Cortex of kidney (tissue), 1 donor: ENCODE measurements around the gene KIF4A.
"Not testable (repeated sequence)": the region's sequence is repeated elsewhere in the genome, so short reads cannot be mapped to it uniquely, and the experiment has no call there.

ENCODE experiments used
- DNase-seq: peaks from one replicate; lab custom pipeline; 2025; lab: John Stamatoyannopoulos, UW

Gene KIF4A

DNA sequence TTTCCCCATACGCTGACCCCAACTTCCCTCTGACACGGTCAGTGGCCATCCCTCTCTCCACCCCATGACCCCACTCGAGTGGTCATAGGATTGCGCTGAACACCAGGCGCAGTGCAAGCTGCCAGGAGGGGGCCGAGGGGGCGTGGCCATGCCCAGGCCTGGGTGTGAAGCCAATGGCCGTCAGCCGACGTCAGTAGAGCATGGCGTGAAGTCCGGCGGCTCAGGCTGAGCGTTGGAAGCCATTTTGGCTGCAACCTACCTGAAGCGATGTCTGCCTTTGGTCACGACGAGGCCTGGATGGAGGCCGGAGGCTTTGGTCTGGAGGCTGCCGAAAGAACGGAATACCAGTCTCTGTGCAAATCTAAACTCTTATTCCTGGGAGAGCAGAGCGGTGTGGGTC lies 8.0 kb upstream of the KIF4A start, which contains the start of gene RAB41:
TSS of gene RAB41 (plus strand) at position 222 of the 400 bp plus-strand sequence. CDS start at position 268, 46 bp downstream.
- DNase-seq = no peak

DNA sequence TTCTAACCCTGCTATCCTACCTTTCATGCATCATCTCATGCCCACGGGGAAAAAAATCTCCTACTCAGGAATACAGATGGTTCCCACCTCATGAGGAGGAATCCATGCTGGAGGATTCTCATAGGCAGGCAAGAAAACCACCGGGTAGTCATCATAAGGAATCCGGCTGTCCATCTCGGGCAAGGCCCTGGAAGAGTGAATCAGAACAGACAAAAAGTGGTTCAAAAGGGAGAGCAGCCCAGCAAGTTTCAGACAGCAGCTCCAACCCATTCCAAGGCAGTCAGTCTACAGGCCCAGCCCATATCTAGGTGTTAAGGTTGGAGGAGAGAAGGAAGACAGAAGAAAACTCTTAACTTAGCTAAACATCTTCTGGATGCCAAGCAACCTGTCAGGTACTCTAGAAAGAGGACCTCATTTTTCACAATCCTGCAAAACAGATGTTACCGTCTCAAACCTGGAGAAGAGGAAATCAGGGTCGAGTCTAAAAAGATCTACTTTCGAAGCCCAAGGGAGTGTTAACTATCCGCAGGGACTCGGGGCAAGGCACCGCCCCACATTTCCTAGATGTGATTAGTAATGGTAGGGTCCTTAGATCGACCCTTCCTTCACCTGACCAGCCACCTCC lies 624 bp upstream of the KIF4A start:
- no peak for DNase-seq

DNA sequence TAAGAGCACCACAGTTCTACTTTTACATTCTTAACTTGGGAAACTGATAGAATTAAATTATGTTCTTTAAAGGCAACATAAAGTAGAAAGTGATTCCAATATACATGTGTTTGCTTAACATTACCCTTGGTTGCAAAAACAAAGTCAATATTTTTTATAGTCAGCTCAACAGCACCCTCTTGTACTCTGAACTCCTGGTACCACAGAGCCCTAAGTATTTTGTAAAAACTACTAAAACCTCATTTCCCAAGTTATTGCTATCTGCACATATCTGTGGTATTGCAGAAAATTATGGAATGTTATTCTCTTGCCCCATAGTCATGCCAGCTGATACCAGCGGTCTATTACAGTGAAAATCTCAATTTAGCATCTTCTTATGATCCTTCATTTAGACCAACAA lies 2.9 kb downstream of the KIF4A start:
- no peak for DNase-seq

DNA sequence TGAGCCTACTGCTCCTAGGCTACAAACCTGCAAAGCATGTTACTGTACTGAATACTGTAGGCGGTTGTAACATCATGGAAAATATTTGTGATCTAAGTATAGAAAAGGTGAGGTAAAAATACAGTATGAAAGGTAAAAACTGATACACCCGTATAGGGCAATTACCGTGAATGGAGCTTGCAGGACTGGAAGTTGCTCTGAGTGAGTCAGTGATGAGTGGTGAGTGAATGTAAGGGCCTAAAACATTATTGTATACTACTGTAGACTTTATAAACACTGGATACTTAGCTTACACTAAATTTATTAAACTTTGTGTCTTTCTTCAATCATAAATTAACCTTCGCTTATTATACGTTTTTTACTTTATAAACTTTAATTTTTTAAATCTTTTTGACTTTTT lies 3.7 kb downstream of the KIF4A start:
- no peak for DNase-seq

DNA sequence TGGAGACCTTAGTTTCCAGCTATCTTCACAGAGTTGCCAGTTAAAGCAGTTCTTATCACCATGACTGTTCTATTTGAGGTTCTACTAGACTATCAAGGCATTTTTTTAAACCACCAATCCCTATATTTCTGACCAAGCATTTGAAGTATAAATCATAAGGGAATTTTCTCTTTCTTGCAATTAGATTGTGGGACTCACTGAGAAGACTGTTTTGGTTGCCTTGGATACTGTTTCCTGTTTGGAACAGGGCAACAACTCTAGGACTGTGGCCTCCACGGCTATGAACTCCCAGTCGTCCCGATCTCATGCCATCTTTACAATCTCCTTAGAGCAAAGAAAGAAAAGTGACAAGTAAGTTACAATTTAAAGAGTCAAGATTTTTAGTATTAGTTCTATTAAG lies 11.8 kb downstream of the KIF4A start:
- no peak for DNase-seq

DNA sequence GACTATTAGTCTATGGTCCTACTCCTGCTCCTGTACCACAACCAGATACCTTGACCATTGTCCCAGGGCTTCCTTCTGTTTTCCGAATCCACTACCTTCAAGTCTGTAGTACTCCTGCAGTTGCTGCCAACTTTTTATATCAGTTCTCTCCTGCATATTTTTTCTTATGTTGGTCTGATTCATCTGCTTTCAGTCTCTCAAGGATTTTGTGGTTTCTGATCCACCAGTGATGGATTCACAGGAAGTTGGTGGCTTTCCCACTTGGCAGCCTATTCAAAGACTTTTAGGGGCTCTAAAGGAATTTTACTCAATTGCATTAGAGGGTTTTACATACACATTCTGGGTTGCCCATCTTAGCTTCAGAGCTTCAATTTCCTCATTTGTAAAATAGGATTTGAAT lies 23.6 kb downstream of the KIF4A start:
- no peak for DNase-seq

DNA sequence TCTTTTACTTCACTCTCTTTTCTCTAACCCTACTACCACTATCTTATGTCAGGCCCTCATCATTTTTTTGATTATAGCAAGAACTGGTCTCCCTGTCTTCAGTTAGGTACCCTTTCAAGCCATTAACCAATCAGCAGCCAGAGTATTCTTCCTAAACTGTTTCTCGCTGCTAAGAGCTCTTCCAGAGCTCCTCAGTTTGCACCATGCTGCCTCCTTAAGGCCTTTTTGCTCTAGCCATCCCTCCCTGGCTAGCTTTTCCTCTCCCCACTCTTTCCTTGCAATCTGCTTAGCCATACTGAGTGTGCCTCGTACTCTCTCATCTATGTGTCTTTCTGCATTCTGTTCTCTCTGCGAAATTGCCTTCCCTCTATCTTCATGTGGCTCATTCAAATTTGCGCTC lies 32.9 kb downstream of the KIF4A start:
- no peak for DNase-seq

DNA sequence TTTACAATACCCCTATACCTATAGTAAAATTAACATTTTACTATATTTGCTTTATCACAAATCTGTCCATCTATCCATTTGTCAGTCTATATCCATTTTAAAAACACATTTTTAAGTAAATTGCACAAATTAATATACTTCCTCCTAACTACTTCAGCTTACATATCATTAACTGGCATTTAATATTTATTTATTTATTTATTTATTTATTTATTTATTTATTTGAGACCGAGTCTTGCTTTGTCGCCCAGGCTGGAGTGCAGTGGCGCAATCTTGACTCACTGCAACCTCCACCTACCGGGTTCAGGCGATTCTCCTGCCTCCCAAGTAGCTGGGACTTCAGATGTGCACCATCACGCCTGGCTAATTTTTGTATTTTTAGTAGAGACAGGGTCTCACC lies 33.7 kb downstream of the KIF4A start:
- not testable (repeated sequence) for DNase-seq

DNA sequence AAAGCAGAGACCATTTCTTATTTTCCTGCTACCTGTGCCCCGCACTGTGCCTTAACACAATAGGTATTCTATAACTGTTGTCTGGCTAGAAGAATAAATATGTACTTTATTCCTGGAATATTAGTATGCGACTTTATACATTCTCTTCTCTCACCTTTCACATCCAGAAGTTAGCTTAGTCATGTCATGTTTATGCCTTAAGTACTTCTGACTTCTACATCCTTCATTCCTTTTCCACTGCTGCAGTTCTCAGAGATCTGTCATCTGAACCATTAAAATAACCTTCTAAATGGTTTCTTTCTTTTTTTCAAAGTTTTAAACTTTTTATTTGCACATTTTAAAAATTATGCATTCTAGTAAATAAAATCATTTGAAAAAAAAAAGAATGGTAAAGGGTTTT lies 34.4 kb downstream of the KIF4A start:
- DNase-seq = no peak

DNA sequence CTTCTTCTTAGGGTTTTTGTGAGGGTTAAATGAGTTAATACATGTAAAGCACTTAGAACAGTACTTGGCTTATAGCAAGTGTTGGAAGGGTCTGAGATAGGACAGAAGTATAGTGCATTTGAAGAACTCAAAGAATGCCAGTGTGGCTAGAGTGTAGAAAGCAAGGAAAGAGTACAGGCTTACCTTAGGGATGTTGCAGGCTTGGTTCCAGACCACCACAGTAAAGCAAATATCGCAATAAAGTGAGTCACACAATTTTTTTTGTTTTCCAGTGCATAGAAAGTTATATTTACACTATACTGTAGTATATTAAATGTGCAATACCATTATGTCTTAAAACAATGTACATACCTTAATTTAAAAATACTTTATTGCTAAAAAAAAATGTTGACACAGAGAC lies 41.3 kb downstream of the KIF4A start:
- no peak for DNase-seq

DNA sequence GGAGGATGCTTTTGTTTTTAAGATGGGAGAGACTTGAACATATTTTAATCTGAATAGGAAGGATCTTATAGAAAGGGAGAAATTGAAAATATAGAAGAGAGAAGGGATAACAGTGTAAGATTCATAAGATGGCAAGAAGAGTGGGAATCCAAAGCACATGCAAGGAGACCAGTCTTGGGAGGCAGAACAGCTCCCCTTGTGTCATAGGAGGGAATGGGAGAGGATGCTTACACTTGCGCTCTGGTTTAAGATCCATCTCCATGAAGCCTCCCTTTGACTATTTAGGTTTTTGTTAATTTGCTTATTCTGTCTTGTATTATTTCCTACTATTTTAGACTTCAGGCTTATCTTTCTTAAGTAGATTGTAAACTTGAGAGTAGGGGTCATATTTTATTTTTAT lies 42.7 kb downstream of the KIF4A start:
- DNase-seq = no peak

DNA sequence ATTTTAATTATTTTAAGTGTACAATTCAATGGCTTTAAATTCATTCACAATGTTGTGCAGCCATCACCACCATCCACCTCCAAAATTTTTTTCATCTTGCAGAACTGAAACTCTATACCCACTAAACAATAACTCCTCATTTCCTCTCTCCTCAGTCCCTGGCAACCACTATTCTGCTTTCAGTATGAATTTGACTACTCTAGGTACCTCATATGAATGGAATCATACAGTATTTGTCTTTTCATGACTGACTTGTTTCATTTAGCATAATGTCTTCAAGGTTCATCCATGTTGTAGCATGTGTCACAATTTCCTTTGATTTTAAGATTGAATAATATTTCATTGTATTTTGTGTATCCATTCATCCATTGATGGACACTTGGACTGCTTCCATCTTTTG lies 46.9 kb downstream of the KIF4A start:
- no peak for DNase-seq

DNA sequence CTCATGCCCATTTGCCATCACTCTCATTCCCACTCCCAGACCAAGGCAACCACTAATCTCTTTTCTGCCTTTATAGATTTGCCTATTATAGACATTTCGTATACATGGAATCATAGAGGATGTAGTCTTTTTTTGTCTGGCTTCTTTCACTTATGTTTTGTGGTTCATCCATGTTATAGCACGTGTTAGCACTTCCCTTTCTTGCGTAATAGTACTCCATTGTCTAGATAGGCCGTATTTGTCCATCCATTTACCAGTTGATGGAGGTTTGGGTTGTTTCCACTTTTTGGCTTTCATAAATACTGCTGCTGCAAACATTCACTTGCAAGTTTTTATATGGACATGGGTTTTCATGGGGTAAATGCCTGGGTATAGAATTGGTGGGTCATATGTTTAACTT lies 48.4 kb downstream of the KIF4A start:
- DNase-seq = no peak

DNA sequence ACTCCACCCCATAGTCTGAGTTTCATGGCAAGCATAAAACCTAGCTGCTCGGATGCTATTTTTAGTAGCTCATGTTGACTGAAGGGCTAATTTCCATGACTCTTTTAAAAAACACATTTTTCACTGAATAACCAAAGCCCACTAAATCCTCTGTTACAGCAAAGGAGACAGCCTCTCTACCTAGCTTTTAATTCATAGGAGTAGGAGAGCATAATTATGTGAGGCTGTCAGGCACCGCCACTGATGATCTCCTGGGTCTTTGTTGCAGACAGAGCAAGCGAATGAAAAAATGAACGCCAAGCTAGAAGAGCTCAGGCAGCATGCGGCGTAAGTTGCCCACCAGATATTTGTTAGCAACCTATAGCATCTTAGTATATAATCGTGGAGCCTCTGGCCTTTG lies 53.5 kb downstream of the KIF4A start:
- no peak for DNase-seq

DNA sequence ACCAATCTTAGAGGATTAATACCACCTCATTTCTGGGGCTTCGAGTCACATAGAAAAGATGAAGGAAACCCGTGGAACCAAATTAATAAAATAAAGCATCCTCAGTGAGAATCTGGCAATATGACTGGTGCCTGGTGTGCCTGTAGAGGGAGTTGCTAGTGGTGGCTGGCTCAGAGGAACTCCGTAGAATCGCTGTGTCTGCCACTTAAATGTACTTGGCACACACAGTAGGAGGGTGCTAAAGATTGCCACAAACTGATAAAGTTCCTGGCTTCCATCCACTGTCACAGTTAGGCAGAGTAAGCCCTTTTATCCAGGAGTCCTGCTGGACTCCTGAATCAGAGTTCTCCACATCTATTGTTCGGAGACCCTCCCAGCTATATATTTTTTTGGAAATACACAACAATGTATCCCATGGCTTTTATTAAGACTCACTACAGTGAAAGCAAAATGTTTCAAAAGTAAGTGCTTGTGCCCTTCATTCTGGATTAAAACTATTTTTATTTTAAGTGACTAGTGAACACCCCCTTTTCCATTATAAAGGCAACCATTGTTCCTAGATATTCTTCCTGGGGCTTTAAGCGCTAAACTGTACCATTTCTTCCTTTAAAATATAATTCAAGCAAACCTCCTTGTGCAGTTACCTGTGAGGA lies 56.6 kb downstream of the KIF4A start:
- DNase-seq = no peak

DNA sequence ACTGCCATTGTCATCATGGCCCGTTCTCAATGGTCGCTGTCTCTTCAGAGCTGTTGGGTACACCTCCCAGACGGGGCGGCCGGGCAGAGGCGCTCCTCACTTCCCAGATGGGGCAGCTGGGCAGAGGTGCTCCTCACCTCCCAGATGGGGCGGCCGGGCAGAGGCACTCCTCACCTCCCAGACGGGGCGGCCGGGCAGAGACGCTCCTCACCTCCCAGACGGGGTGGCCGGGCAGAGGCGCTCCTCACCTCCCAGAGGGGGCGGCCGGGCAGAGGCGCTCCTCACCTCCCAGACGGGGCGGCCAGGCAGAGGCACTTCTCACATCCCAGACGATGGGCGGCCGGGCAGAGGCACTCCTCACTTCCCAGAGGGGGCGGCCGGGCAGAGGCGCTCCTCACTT lies 58.9 kb downstream of the KIF4A start:
- DNase-seq = not testable (repeated sequence)

DNA sequence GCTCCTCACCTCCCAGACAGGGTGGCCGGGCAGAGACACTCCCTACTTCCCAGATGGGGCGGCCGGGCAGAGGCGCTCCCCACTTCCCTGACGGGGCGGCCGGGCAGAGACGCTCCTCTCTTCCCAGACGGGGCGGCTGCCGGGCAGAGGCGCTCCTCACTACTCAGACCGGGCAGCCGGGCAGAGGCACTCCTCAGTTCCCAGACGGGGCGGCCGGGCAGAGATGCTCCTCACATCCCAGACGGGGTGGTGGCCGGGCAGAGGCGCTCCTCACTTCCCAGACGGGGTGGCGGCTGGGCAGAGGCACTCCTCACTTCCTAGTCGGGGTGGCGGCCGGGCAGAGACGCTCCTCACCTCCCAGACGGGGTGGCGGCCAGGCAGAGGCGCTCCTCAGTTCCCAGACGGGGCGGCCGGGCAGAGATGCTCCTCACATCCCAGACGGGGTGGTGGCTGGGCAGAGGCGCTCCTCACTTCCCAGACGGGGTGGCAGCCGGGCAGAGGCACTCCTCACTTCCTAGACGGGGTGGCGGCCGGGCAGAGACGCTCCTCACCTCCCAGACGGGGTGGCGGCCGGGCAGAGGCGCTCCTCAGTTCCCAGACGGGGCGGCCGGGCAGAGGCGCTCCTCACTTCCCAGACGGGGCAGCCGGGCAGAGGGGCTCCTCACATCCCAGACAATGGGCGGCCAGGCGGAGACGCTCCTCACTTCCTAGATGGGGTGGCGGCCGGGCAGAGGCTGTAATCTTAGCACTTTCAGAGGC lies 59.6 kb downstream of the KIF4A start:
- DNase-seq = not testable (repeated sequence)

DNA sequence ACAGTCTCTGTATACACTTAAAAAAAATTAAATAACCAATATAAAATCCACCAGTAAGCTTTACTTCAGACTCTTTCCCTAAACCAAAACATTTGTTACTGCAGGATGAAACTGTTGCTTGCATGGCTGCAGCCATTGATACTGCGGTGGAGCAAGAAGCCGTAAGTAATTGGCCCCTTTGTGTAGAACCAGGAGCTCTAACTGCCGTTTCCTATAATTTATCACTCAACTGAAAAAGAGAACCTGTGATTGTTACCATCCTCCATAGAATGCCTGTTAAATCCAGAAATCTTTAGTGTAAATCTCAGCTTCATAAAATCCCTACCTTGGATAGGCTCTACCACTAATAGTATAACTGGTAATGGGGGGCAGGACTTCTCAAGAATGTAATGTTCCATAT lies 62.6 kb downstream of the KIF4A start:
- DNase-seq = no peak

DNA sequence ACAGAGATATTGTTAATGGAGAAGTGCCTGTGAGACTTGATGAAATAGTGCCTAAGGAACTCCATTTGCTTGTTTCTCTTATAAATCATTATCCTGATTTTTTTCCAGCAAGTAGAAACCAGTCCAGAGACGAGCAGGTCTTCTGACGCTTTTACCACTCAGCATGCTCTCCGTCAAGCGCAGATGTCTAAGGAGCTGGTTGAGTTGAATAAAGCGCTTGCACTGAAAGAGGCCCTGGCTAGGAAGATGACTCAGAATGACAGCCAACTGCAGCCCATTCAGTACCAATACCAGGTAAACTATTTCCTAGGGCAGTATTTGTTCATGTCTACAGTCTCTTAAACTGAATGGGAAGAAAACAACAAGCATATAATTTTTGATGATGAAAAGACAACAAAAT lies 63.6 kb downstream of the KIF4A start:
- no peak for DNase-seq

DNA sequence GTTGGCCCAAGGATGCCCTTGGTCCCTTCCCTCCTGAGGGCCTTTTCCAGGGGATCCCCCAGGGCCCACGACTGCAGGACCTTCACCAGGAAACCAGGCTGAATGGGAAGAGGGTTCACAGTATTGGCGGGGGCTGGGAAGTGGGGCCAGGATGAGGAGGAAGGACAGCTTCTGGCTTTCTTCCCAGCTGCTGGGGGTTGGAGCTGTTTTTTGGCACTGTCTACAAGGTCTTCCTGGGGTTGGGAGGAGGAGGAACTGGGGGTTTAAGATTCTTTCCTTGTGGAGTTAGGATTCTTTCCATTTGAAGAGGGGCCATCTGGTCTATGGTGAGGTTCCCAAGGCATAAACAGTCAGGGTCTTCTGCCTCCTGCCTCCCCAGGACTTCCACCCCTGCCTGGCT lies 64.8 kb downstream of the KIF4A start:
- no peak for DNase-seq

DNA sequence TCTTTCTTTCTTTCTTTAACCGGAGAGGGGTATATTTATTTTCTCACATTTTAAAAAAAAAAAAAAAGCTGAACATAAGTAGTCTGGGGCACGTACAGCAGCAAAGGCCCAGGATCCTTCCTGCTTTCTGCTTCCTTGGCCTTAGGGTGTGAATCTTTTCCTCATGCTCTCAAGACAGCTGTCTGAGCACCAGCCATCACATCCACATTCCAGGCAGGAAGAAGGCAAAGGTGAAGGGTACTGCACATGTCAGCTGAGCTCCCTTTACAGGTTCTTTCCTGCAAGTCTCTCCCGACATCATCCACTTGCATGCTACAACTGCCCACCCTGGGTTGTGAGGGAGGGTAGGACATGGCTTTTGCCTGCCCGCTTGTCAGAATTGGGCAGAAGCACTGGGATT lies 69.6 kb downstream of the KIF4A start:
- DNase-seq = no peak

DNA sequence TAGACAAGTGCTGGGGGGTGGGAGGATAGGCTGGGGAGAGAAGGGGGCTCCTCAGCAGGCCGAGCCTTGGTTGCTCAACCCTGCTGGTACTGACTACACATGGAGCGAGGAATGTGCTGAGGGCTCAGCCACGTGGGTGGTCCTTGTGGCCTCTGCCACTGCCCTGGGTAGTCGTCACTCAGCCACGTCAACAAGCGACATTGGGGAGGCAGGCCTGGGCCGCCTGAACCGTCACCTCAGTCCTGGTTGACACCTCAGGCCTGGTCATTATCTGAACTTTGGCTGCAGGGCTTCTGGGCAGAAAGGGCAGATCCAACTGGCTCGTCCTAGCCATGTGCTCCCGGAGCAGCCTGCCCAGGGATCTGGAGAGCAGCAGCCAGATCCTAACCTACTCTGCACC lies 70.5 kb downstream of the KIF4A start:
- DNase-seq = no peak

DNA sequence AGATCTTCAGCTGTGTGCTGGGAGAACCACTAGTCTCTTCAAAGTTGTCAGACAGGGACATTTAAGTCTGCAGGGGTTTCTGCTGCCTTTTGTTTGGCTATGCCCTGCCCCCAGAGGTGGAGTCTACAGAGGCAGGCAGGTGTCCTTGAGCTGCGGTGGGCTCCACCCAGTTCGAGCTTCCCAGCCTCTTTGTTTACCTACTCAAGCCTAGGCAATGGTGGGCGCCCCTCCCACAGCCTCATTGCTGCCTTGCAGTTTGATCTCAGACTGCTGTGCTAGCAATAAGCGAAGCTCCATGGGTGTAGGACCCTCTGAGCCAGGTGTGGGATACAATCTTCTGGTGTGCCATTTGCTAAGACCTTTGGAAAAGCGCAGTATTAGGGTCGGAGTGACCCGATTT lies 78.8 kb downstream of the KIF4A start:
- not testable (repeated sequence) for DNase-seq
